Spinal cord (tissue), 10 donors: ENCODE measurements around the gene PPP1R15A. TPM values are rescaled to one million over a fixed set of nuclear protein-coding genes. Genes with fewer than 3 reads are reported as not detected.

Experiments used
- DNase-seq, 6 donors: peaks; one replicate each; pipeline versions ENCODE4 v3.0.0 to v3.0.0-alpha.2; 2013 to 2015; ENCODE audit warnings: low spot score in 6 of 6, low read depth in 4 of 6
- H3K27ac ChIP-seq: one replicate; pipeline ENCODE4 v1.5.1; 2013; ENCODE audit warnings: low read depth, low read length, control low read depth
- H3K27me3 ChIP-seq: one replicate; pipeline ENCODE4 v1.6.1; 2013; ENCODE audit warnings: low read length; ENCODE audit not compliant: control insufficient read depth, insufficient read depth
- H3K36me3 ChIP-seq: one replicate; pipeline ENCODE4 v1.6.1; 2013; ENCODE audit warnings: low read length; ENCODE audit not compliant: control insufficient read depth, insufficient read depth
- H3K4me1 ChIP-seq: one replicate; pipeline ENCODE4 v1.6.1; 2013; ENCODE audit warnings: low read length; ENCODE audit not compliant: control insufficient read depth, insufficient read depth
- H3K4me3 ChIP-seq: one replicate; pipeline ENCODE4 v1.5.1; 2013; ENCODE audit warnings: low read depth, low read length, control low read depth
- H3K9me3 ChIP-seq: one replicate; pipeline ENCODE4 v1.6.1; 2013; ENCODE audit warnings: low read length; ENCODE audit not compliant: control insufficient read depth, insufficient read depth
- whole genome bisulfite sequencing: methylation state at CpG from one replicate; pipeline ENCODE4 v1.1.5; 2013; ENCODE audit warnings: missing lambda C conversion rate; ENCODE audit not compliant: insufficient coverage; 5-methylcytosine and 5-hydroxymethylcytosine counted together
- long read RNA-seq, 4 donors: transcript quantifications; one replicate each; lab custom pipeline, GENCODE V29; 2026
- polyA plus RNA-seq, 2 donors: library from polyadenylated mRNA; unstranded; fragments of 120-200 nt; gene quantifications; one replicate each; pipeline ENCODE4 v1.2.1, GENCODE V29; 2013; ENCODE audit not compliant: insufficient read length in 2 of 2
- total RNA-seq, 2 donors: library from RNA; depleted of rRNA in 1 of 2; stranded (reverse); fragments of 120-200 nt in 1 of 2; fragments of >200 nt in 1 of 2; gene quantifications; one replicate each; pipeline versions ENCODE4 v1.2.3 to v1.2.4, GENCODE V29; 2013 to 2014
- donor health status: healthy.

Gene PPP1R15A
- total RNA-seq: 10 to 100 TPM; 30.6 to 42.5 TPM
- 10 to 100 TPM; 26.6 to 33.4 TPM for polyA plus RNA-seq
- long read RNA-seq, donor 1, transcript PPP1R15A-201 (3 exons, 2,378 nt): minor isoform, 8 of 43 reads
- long read RNA-seq, donor 1, transcript PPP1R15A-202 (1 exons, 1,725 nt): major isoform, 12 of 43 reads
- long read RNA-seq, donor 1, partial matches to known transcripts: 23 of 43 reads
- long read RNA-seq, donor 1, other reads (novel, unspliced or antisense): 0 of 43 reads
- long read RNA-seq, donor 2, transcript PPP1R15A-202 (1 exons, 1,725 nt): major isoform, 9 of 20 reads
- long read RNA-seq, donor 2, partial matches to known transcripts: 11 of 20 reads
- long read RNA-seq, donor 2, other reads (novel, unspliced or antisense): 0 of 20 reads
- long read RNA-seq, donor 3, partial matches to known transcripts: 21 of 27 reads
- long read RNA-seq, donor 3, other reads (novel, unspliced or antisense): 0 of 27 reads
- long read RNA-seq, donor 4, transcript PPP1R15A-201 (3 exons, 2,378 nt): minor isoform, 19 of 97 reads
- long read RNA-seq, donor 4, transcript PPP1R15A-202 (1 exons, 1,725 nt): major isoform, 30 of 97 reads
- long read RNA-seq, donor 4, partial matches to known transcripts: 48 of 97 reads
- long read RNA-seq, donor 4, other reads (novel, unspliced or antisense): 0 of 97 reads

GRCh38 chr19:48872182-48872883 is at the start of gene PPP1R15A:
PPP1R15A (plus strand) TSS chr19:48872421; CDS start chr19:48873234, 813 bp downstream.
- Histone ChIP-seq H3K4me3 (peak within 1 kb of the TSS; percentile 91), H3K9me3 (no peaks in the 10 kb centered on the region), H3K36me3 (peaks cover 34% of the 10 kb centered on the region), H3K27ac (peak within 1 kb of the TSS; percentile 96), H3K27me3 (no peaks in the 10 kb centered on the region), H3K4me1 (peaks cover 64% of the 10 kb centered on the region)
- DNase-seq: peak; percentile 89 to 99 (median 94)
- WGBS: 0% methylated on average over 53 of the region's 53 CpGs

GRCh38 chr19:48822514-48822913 is 49.7 kb upstream of the PPP1R15A start:
- H3K27ac ChIP-seq: no peak overlapping the region
- H3K4me3 ChIP-seq: no peak overlapping the region
- H3K9me3 ChIP-seq: no peaks in the 10 kb centered on the region
- WGBS: 97% methylated on average over 2 of the region's 2 CpGs
- peaks cover 6% of the 10 kb centered on the region for H3K4me1 ChIP-seq
- DNase-seq: no peak
- peaks cover 7% of the 10 kb centered on the region for H3K36me3 ChIP-seq
- no peaks in the 10 kb centered on the region for H3K27me3 ChIP-seq

GRCh38 chr19:48826606-48827020 is 45.6 kb upstream of the PPP1R15A start:
- Histone ChIP-seq H3K27me3 (no peaks in the 10 kb centered on the region), H3K4me1 (no peaks in the 10 kb centered on the region), H3K27ac (no peak overlapping the region), H3K9me3 (no peaks in the 10 kb centered on the region), H3K4me3 (no peak overlapping the region), H3K36me3 (peaks cover 12% of the 10 kb centered on the region)
- DNase-seq: no peak
- WGBS: 76% methylated on average over 8 of the region's 8 CpGs

GRCh38 chr19:48830088-48830487 is 42.1 kb upstream of the PPP1R15A start:
- H3K27me3 ChIP-seq: no peaks in the 10 kb centered on the region
- 93% methylated on average over 8 of the region's 9 CpGs for WGBS

GRCh38 chr19:48830965-48831364 is 41.3 kb upstream of the PPP1R15A start:
- Histone ChIP-seq H3K27me3 (peaks cover 3% of the 10 kb centered on the region), H3K27ac (no peak overlapping the region), H3K9me3 (no peaks in the 10 kb centered on the region), H3K4me3 (no peak overlapping the region), H3K36me3 (peaks cover 23% of the 10 kb centered on the region), H3K4me1 (peaks cover 9% of the 10 kb centered on the region)
- no peak for DNase-seq
- WGBS: 100% methylated on average over 1 of the region's 4 CpGs

More at GRCh38 chr19:48830088-48830487, 42.1 kb upstream of the PPP1R15A start:
- no peak for DNase-seq
- H3K4me3 ChIP-seq: no peak overlapping the region
- H3K9me3 ChIP-seq: no peaks in the 10 kb centered on the region
- peaks cover 23% of the 10 kb centered on the region for H3K36me3 ChIP-seq
- no peak overlapping the region for H3K27ac ChIP-seq
- H3K4me1 ChIP-seq: no peaks in the 10 kb centered on the region

- H3K27ac ChIP-seq: no peak overlapping the region
- peaks cover 12% of the 10 kb centered on the region for H3K27me3 ChIP-seq
- no peak for DNase-seq
- 82% methylated on average over 2 of the region's 5 CpGs for WGBS
- H3K4me1 ChIP-seq: peaks cover 28% of the 10 kb centered on the region
- no peaks in the 10 kb centered on the region for H3K9me3 ChIP-seq
- no peak overlapping the region for H3K4me3 ChIP-seq
- peaks cover 20% of the 10 kb centered on the region for H3K36me3 ChIP-seq
Measured at GRCh38 chr19:48833049-48833448, 39.2 kb upstream of the PPP1R15A start.

- Histone ChIP-seq H3K4me1 (peaks cover 28% of the 10 kb centered on the region), H3K4me3 (no peak overlapping the region)
- WGBS: 67% methylated on average over 3 of the region's 5 CpGs
Measured at GRCh38 chr19:48833977-48834376, 38.2 kb upstream of the PPP1R15A start.

GRCh38 chr19:48835734-48836088 is 36.5 kb upstream of the PPP1R15A start:
- 0% methylated on average over 10 of the region's 12 CpGs for WGBS

More at GRCh38 chr19:48833977-48834376, 38.2 kb upstream of the PPP1R15A start:
- peaks cover 20% of the 10 kb centered on the region for H3K36me3 ChIP-seq
- H3K27ac ChIP-seq: no peak overlapping the region
- no peaks in the 10 kb centered on the region for H3K9me3 ChIP-seq
- peaks cover 12% of the 10 kb centered on the region for H3K27me3 ChIP-seq
- DNase-seq: no peak

More at GRCh38 chr19:48835734-48836088, 36.5 kb upstream of the PPP1R15A start:
- peaks cover 28% of the 10 kb centered on the region for H3K4me1 ChIP-seq
- H3K36me3 ChIP-seq: peaks cover 20% of the 10 kb centered on the region
- H3K27ac ChIP-seq: peak overlapping the region; percentile 92
- peaks cover 12% of the 10 kb centered on the region for H3K27me3 ChIP-seq
- H3K4me3 ChIP-seq: peak overlapping the region; percentile 58
- DNase-seq: peak in 5 of 6 donors; percentile 49 to 91 (median 71)
- H3K9me3 ChIP-seq: no peaks in the 10 kb centered on the region
